Measurements from ENCODE around the gene RIT2.

DNA sequence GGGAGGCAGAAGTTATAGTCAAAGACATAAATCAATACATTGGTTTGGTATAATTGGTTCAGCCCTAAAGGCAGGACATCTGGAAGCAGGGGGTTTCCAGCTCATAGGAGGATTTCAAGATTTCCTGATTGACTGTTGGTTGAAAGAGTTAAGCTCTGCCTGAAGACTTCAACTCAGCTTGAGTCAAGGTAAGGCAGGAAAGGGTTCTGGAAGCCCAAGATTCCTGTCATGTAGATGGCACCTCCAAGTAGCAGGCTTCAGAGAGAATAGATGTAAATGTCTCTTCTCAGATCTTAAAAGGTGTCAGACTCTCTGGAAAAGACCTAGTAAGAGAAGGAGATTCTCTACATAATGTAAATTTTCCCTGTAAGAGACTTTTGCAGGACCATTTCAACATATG lies 335.3 kb downstream of the RIT2 start:
- TF ChIP-seq, protein P1, sequence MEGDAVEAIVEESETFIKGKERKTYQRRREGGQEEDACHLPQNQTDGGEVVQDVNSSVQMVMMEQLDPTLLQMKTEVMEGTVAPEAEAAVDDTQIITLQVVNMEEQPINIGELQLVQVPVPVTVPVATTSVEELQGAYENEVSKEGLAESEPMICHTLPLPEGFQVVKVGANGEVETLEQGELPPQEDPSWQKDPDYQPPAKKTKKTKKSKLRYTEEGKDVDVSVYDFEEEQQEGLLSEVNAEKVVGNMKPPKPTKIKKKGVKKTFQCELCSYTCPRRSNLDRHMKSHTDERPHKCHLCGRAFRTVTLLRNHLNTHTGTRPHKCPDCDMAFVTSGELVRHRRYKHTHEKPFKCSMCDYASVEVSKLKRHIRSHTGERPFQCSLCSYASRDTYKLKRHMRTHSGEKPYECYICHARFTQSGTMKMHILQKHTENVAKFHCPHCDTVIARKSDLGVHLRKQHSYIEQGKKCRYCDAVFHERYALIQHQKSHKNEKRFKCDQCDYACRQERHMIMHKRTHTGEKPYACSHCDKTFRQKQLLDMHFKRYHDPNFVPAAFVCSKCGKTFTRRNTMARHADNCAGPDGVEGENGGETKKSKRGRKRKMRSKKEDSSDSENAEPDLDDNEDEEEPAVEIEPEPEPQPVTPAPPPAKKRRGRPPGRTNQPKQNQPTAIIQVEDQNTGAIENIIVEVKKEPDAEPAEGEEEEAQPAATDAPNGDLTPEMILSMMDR (IDR thresholded peaks at IDR 0.05), result no peak
- no peak for TF ChIP-seq POLR2A (IDR thresholded peaks at IDR 0.05; ENCODE audit: low read length)
- TF ChIP-seq RFX5 (IDR thresholded peaks at IDR 0.05), result no peak
- TF ChIP-seq, protein P2, sequence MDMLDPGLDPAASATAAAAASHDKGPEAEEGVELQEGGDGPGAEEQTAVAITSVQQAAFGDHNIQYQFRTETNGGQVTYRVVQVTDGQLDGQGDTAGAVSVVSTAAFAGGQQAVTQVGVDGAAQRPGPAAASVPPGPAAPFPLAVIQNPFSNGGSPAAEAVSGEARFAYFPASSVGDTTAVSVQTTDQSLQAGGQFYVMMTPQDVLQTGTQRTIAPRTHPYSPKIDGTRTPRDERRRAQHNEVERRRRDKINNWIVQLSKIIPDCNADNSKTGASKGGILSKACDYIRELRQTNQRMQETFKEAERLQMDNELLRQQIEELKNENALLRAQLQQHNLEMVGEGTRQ (IDR thresholded peaks at IDR 0.05), result no peak
- TF ChIP-seq, protein P3, sequence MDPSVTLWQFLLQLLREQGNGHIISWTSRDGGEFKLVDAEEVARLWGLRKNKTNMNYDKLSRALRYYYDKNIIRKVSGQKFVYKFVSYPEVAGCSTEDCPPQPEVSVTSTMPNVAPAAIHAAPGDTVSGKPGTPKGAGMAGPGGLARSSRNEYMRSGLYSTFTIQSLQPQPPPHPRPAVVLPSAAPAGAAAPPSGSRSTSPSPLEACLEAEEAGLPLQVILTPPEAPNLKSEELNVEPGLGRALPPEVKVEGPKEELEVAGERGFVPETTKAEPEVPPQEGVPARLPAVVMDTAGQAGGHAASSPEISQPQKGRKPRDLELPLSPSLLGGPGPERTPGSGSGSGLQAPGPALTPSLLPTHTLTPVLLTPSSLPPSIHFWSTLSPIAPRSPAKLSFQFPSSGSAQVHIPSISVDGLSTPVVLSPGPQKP (IDR thresholded peaks at IDR 0.05; ENCODE audit: low read depth, low read length), result no peak
- no peak for TF ChIP-seq REST (IDR thresholded peaks at IDR 0.05)
